ENCODE data around the gene YPEL1. TPM values are rescaled to one million over a fixed set of nuclear protein-coding genes. Genes with fewer than 3 reads are reported as not detected.

Gene YPEL1, protein sequence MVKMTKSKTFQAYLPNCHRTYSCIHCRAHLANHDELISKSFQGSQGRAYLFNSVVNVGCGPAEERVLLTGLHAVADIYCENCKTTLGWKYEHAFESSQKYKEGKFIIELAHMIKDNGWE
- total RNA-seq (2022; extraction: Qiagen RNA extraction), result 0.06 to 0.39 TPM (median 0.24 TPM) in 5 replicates

DNA sequence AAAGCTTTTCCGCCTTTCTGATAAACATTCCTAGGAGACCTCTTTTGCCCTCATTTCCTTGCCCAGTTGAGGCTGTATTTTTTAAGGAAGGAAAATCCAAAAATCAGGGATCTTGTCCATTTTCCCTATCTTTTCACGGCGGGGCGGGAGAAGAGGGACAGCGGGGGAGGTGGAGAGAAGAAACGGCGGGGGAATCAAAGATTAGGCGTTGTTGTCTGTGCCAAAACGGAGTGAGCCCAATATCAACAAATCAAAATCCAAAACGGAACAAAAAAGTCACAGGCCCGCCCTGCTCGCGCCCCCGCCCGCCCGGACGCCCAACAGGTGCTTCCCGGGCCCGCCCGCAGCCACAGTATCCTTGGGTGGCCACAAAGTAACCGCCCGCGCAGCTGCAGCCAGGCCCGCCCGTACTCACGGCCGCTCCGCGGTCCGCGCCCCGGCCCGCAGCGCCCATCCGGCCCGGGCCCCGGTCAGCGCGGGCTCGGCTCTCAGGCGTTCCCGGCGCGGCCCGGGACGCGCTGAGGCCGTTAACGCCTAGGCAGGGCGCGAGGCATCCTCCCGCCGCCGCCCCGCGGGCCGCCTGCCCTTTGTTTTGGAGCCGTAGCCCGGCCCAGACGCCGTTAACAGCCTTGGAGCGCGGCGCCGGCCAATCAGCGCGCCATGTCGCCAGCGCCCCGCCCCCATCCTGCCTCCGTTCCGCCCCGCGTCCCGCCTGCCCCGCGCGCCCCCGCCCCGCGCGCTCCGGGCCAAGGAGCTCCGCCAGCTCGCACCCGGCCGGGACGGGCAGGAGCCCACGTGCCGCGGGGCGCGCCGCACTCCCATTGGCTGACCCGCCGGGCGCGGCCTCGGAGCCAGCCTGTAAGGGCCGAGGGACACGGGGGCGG lies at the start of gene YPEL1:
YPEL1 (minus strand) TSS at position 595 of the 884 bp plus-strand sequence. CDS start 25,050 bp downstream, outside the sequence.

Other genes starting within 250 kb of the YPEL1 start
- 0.13 to 0.22 TPM (median 0.15 TPM) in 4 of 5 replicates, not detected in the other for gene RIMBP3C, start 184.3 kb downstream of the YPEL1 start, total RNA-seq (2022; extraction: Qiagen RNA extraction)
- 60.6 to 77.4 TPM (median 62.9 TPM) in 5 replicates for gene UBE2L3, start 168.1 kb downstream of the YPEL1 start, total RNA-seq (2022; extraction: Qiagen RNA extraction)
- gene YDJC, start 105.8 kb downstream of the YPEL1 start, total RNA-seq (2022; extraction: Qiagen RNA extraction), result 32.3 to 59.5 TPM (median 54.4 TPM) in 5 replicates
- gene CCDC116, start 103.0 kb downstream of the YPEL1 start, total RNA-seq (2022; extraction: Qiagen RNA extraction), result 0.06 to 0.13 TPM (median 0.06 TPM) in 3 of 5 replicates, not detected in the others
- 34.5 to 58.0 TPM (median 53.9 TPM) in 5 replicates for gene SDF2L1, start 93.5 kb downstream of the YPEL1 start, total RNA-seq (2022; extraction: Qiagen RNA extraction)
- gene PPIL2, start 69.8 kb downstream of the YPEL1 start, total RNA-seq (2022; extraction: Qiagen RNA extraction), result 16.3 to 20.9 TPM (median 19.7 TPM) in 5 replicates
- gene MAPK1, start 131.9 kb upstream of the YPEL1 start, total RNA-seq (2022; extraction: Qiagen RNA extraction), result 41.9 to 72.0 TPM (median 65.2 TPM) in 5 replicates
- gene PPM1F, start 217.1 kb upstream of the YPEL1 start, total RNA-seq (2022; extraction: Qiagen RNA extraction), result 14.7 to 20.8 TPM (median 19.8 TPM) in 5 replicates
- 12.9 to 15.8 TPM (median 14.9 TPM) in 5 replicates for gene TOP3B, start 247.0 kb upstream of the YPEL1 start, total RNA-seq (2022; extraction: Qiagen RNA extraction)

Measured in A549 treated with Mapracorat at 1 μM for 4 hours (cell line).